ENCODE measurements around the gene LINC00305. TPM values are rescaled to one million over a fixed set of nuclear protein-coding genes. Genes with fewer than 3 reads are reported as not detected.

LINC00305 gene
- total and polyA plus RNA-seq, 2 donors (not counting 3 experiments of a cell fraction or from before 2014, with no cell fraction given) = not detected

GRCh38 chr18:64127172-64127571 lies 21.7 kb downstream of the LINC00305 start:
- CTCF ChIA-PET = no interaction called here
- no peak for FAIRE-seq
- H3K36me3 ChIP-seq (ENCODE audit: control insufficient read depth in 2 of 2, extremely low read depth in 1 of 2, insufficient read depth in 2 of 2, low read length in 2 of 2) = no peaks in the 10 kb centered on the region

GRCh38 chr18:64119916-64120315 lies 29.0 kb downstream of the LINC00305 start:
- ChIA-PET CTCF (interaction anchor here (1.2 kb wide), 2 partner anchors 43 to 290 kb away, joined by 4 to 11 read pairs; no protein-coding TSS in a partner anchor), POLR2A (no interaction called here)
- dilution Hi-C loops (cut with MboI; ENCODE audit: extremely low pct_ligation_motif_present, low sequenced_read_pairs) (no loop called here), intact Hi-C loops (cut with micrococcal nuclease) (loop anchor here (1.0 kb wide), 2 partner anchors 209 to 289 kb away; no protein-coding TSS in a partner anchor)
- FAIRE-seq (no peak), DNase-seq (ENCODE audit: low read depth, low spot score) (peak; percentile 1)
- Histone ChIP-seq H3K9me3 (replicated peaks; ENCODE audit: control insufficient read depth, insufficient read depth, low read length) (no peaks in the 10 kb centered on the region), H3K27ac (ENCODE audit: insufficient read depth, low read depth, low read length) (no peak overlapping the region), H3K36me3 (ENCODE audit: control insufficient read depth in 2 of 2, extremely low read depth in 1 of 2, insufficient read depth in 2 of 2, low read length in 2 of 2) (no peaks in the 10 kb centered on the region), H3K4me3 (replicated peaks in 1 of 3; ENCODE audit: insufficient read depth in 1 of 3, low read depth in 1 of 3, low read length in 3 of 3) (no peak overlapping the region), H3K4me1 (ENCODE audit: control insufficient read depth, extremely low read depth, insufficient read depth, low read length) (no peaks in the 10 kb centered on the region), H3K4me2 (ENCODE audit: insufficient read depth, low read length) (no peak overlapping the region), H3K27me3 (ENCODE audit: control insufficient read depth in 2 of 2, insufficient read depth in 2 of 2, low read length in 2 of 2) (no peaks in the 10 kb centered on the region), H3K9ac (replicated peaks; ENCODE audit: extremely low read depth, insufficient read depth, low read length) (no peak overlapping the region), H2AFZ (ENCODE audit: low read depth, low read length) (no peak overlapping the region), H3K9me1 (replicated peaks; ENCODE audit: control insufficient read depth, extremely low read depth, insufficient read depth, low read length) (no peaks in the 10 kb centered on the region), H4K20me1 (replicated peaks; ENCODE audit: control insufficient read depth, extremely low read depth, insufficient read depth, low read length) (no peaks in the 10 kb centered on the region), H3K79me2 (ENCODE audit: control insufficient read depth, insufficient read depth, low read length) (no peaks in the 10 kb centered on the region)
- no peak for TF ChIP-seq MAX (IDR thresholded peaks at IDR 0.05; ENCODE audit: insufficient read depth, insufficient read length)
- no TSS peak for BruUV-seq (replicated peaks)

More at GRCh38 chr18:64127172-64127571, 21.7 kb downstream of the LINC00305 start:
- Histone ChIP-seq H3K9me1 (replicated peaks; ENCODE audit: control insufficient read depth, extremely low read depth, insufficient read depth, low read length) (no peaks in the 10 kb centered on the region), H4K20me1 (replicated peaks; ENCODE audit: control insufficient read depth, extremely low read depth, insufficient read depth, low read length) (no peaks in the 10 kb centered on the region), H2AFZ (ENCODE audit: low read depth, low read length) (no peak overlapping the region), H3K4me2 (ENCODE audit: insufficient read depth, low read length) (no peak overlapping the region), H3K27me3 (ENCODE audit: control insufficient read depth in 2 of 2, insufficient read depth in 2 of 2, low read length in 2 of 2) (no peaks in the 10 kb centered on the region), H3K27ac (ENCODE audit: insufficient read depth, low read depth, low read length) (no peak overlapping the region), H3K4me3 (replicated peaks in 1 of 3; ENCODE audit: insufficient read depth in 1 of 3, low read depth in 1 of 3, low read length in 3 of 3) (no peak overlapping the region), H3K4me1 (ENCODE audit: control insufficient read depth, extremely low read depth, insufficient read depth, low read length) (no peaks in the 10 kb centered on the region), H3K9ac (replicated peaks; ENCODE audit: extremely low read depth, insufficient read depth, low read length) (no peak overlapping the region), H3K9me3 (replicated peaks; ENCODE audit: control insufficient read depth, insufficient read depth, low read length) (no peaks in the 10 kb centered on the region), H3K79me2 (ENCODE audit: control insufficient read depth, insufficient read depth, low read length) (no peaks in the 10 kb centered on the region)
- DNase-seq (ENCODE audit: low read depth, low spot score) = no peak
- dilution Hi-C loops (cut with MboI; ENCODE audit: extremely low pct_ligation_motif_present, low sequenced_read_pairs) (no loop called here), intact Hi-C loops (cut with micrococcal nuclease) (no loop called here)
- TF ChIP-seq EZH2 (IDR thresholded peaks at IDR 0.05; ENCODE audit: borderline replicate concordance, low read depth, low read length, severe bottlenecking) = no peak
- TF ChIP-seq POLR2AphosphoS5 (IDR thresholded peaks at IDR 0.05; ENCODE audit: insufficient read depth, low read depth, low read length) = no peak
- TF ChIP-seq JUN (IDR thresholded peaks at IDR 0.05; ENCODE audit: borderline replicate concordance, insufficient read depth, insufficient read length, low read depth) = no peak
- no peak for TF ChIP-seq MAX (IDR thresholded peaks at IDR 0.05; ENCODE audit: insufficient read depth, insufficient read length)
- TF ChIP-seq GATA2 (IDR thresholded peaks at IDR 0.05; ENCODE audit: insufficient read depth, insufficient read length, low read depth, low read length) = no peak
- no peak for TF ChIP-seq POLR2A (IDR thresholded peaks at IDR 0.05; ENCODE audit: low read depth, low read length)
- TF ChIP-seq FOS (IDR thresholded peaks at IDR 0.05; ENCODE audit: borderline replicate concordance, insufficient read depth, low read length) = no peak
- POLR2A ChIA-PET = no interaction called here
- no TSS peak for BruUV-seq (replicated peaks)

Data from endothelial cell of umbilical vein (primary cell).